Adipocyte (in vitro differentiated cells): ENCODE results near the gene SLC22A16.

ENCODE experiments used
- DNase-seq: peaks from one replicate; pipeline ENCODE4 v3.0.0-alpha.2; 2015; ENCODE audit warnings: low read depth
- H3K27me3 ChIP-seq: replicated peaks from 2 replicates; pipeline ENCODE4 v1.7.0; 2013; ENCODE audit warnings: mild to moderate bottlenecking, low read length, moderate library complexity; ENCODE audit not compliant: control insufficient read depth, insufficient read depth
- H3K36me3 ChIP-seq: 2 replicates; pipeline ENCODE4 v1.7.0; 2013; ENCODE audit warnings: low read length, mild to moderate bottlenecking, moderate library complexity; ENCODE audit not compliant: control insufficient read depth, insufficient read depth, severe bottlenecking
- H3K4me1 ChIP-seq: 2 replicates; pipeline ENCODE4 v1.7.0; 2013; ENCODE audit warnings: mild to moderate bottlenecking, low read length, moderate library complexity; ENCODE audit not compliant: control insufficient read depth, insufficient read depth
- H3K4me3 ChIP-seq: 2 replicates; pipeline ENCODE4 v1.7.0; 2013; ENCODE audit warnings: mild to moderate bottlenecking, low read length, moderate library complexity
- H3K9ac ChIP-seq: 2 replicates; pipeline ENCODE4 v1.7.0; 2013; ENCODE audit warnings: mild to moderate bottlenecking, low read length, moderate library complexity
- H3K9me3 ChIP-seq: 2 replicates; pipeline ENCODE4 v1.7.0; 2013; ENCODE audit warnings: mild to moderate bottlenecking, low read length, moderate library complexity; ENCODE audit not compliant: control insufficient read depth

SLC22A16 gene

DNA sequence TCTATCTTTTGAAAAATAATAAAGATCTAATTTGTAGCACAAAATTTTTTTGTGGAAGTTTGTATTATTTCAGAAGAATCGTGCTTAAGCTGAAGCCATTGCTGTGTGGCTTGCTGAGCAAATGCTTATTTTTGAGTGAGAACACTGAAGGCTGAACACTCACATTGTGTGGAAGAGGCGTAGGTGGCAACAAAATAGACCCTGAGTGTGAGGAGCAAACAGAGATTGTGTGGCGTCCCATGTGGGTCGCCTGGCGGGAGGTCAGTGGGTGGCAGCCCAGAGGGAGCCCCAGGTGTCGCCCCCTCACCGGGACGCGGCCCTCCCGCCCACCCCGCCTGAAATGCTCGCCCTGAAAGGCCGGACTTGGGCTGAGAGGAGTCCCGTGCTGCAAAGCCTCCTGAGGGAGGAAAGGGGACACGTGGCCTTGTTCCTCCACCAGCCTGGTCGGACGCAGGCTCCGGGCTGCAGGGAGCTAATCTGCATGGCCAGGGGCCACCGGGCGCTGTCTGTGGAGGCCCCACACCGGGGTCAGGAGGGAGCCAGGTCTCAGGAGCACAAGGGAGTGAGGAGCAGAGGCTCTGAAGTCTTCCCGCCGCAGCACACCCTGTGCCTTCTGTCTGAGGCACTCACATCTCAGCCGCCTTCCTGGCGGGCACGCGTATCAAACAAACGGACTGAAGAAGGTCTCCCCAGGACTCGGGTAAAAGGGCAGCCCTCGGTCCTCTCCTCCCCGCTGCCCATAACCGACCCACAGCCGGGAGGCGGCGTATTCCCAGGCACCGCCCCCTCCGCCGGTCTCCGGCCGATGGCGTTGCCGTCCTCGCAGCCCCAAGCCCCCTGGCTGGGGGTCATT lies 77.0 kb downstream of the SLC22A16 start:
- Histone ChIP-seq H3K9ac (peak overlapping the region; percentile 64), H3K27me3 (no peaks in the 10 kb centered on the region), H3K36me3 (no peaks in the 10 kb centered on the region), H3K9me3 (no peaks in the 10 kb centered on the region), H3K4me3 (peak overlapping the region; percentile 65), H3K4me1 (peaks cover 29% of the 10 kb centered on the region)
- DNase-seq, result no peak

DNA sequence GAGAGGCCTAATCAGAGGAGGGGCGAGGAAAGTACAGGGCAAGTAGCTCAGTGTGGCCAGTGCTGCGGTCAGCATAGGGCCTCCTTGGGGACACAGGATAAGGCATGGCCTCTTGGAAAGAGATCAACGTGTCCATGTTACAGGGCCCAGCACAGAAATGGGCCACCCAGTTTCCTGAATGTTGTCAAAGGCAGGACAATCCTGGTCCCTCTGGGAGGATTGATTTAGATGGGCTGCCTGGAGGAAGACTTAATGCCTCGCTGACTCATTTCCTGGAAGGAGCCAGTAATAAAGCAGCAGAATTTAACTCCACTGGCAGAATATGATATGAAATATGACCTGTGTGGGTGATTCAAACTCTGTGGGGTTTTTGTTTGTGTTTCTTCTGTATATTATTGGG lies 77.6 kb downstream of the SLC22A16 start:
- peak; percentile 28 for DNase-seq
- H3K27me3 ChIP-seq, result no peaks in the 10 kb centered on the region
- H3K4me1 ChIP-seq, result peaks cover 28% of the 10 kb centered on the region
- H3K9ac ChIP-seq, result no peak overlapping the region
- no peak overlapping the region for H3K4me3 ChIP-seq
- H3K36me3 ChIP-seq, result no peaks in the 10 kb centered on the region
- H3K9me3 ChIP-seq, result no peaks in the 10 kb centered on the region

DNA sequence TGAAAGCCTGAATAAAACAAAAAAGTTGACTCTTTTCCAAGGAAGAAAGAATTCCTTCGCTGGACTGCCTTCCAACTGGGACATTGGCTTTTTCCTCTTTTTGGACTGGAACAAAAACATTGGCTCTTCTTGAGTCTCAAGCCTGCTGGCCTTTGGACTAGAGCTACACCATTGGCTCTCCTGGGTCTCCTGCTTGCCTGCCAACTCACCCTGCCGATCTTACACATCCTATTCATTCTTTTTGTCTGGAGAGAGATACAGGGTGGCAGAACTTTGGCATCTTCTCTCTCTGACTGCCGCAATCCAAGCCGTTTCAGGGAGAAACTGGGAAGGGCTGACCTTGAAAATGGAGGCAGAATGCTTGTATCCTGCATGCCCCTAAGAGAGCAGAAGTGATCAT lies 81.2 kb downstream of the SLC22A16 start:
- no peak overlapping the region for H3K4me3 ChIP-seq
- H3K9ac ChIP-seq, result peak overlapping the region; percentile 18
- no peaks in the 10 kb centered on the region for H3K36me3 ChIP-seq
- DNase-seq, result no peak
- H3K4me1 ChIP-seq, result peaks cover 31% of the 10 kb centered on the region
- H3K9me3 ChIP-seq, result no peaks in the 10 kb centered on the region
- H3K27me3 ChIP-seq, result no peaks in the 10 kb centered on the region

DNA sequence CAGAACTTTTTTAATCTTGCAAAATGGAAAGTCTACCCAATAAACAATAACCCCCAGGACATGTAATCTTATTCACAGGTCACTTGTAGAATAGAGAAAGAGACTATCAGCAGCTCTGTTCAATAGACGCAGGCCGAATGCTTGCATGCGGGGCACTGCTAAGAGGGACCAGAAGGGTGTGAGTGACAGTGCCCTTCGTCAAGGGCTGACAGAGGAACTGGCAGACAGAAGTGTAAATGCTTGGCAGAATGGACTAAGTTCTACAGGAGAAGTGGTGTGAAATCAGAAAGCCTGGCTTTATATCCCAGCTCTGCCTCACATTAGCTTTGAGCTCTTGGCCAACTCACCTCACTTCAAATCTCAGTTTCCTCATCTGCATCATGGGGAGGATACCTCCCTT lies 82.0 kb downstream of the SLC22A16 start:
- H3K9me3 ChIP-seq, result no peaks in the 10 kb centered on the region
- no peak overlapping the region for H3K4me3 ChIP-seq
- no peaks in the 10 kb centered on the region for H3K27me3 ChIP-seq
- H3K4me1 ChIP-seq, result peaks cover 30% of the 10 kb centered on the region
- H3K9ac ChIP-seq, result peak overlapping the region; percentile 38
- no peaks in the 10 kb centered on the region for H3K36me3 ChIP-seq
- DNase-seq, result no peak

DNA sequence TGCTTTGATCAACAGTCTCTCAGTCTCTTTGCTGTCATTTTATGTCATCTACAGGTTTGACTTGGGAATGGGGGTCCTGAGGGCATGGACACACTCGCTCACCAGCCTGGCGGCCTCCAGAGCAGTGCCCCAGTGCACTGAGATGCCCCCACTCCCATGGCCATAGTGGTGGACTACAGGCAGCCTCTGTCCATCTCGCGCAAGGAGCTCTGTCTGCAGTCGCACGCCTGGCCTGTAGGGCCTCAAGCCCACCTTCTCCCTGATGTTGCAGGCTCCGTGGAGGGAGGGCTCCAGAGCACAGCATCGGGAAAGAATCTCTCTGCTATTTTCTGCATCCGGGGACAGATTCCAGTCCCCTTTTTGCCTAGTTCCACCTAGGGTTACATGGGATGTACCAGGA lies 83.7 kb downstream of the SLC22A16 start:
- Histone ChIP-seq H3K36me3 (no peaks in the 10 kb centered on the region), H3K27me3 (no peaks in the 10 kb centered on the region), H3K4me1 (peaks cover 30% of the 10 kb centered on the region), H3K9ac (no peak overlapping the region), H3K9me3 (no peaks in the 10 kb centered on the region), H3K4me3 (no peak overlapping the region)
- no peak for DNase-seq

DNA sequence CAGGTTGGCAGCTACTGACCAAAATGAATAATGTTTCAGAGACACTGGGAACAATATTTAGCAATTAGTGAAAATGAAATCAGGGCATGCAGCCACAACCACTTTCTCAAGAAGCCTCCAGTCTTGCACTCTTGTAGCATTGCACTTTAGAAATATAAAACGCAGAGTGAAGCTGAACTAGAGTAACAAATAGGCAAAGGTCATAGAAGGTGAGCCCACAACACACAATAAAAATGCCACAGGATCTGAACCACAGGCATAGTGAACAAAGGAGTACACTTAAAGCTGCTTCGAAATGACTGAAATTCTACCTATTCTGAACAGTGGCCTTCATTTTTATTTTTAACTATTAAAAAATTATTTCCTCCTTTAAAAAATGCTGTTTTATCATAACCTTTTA lies 86.0 kb downstream of the SLC22A16 start:
- H3K27me3 ChIP-seq, result no peaks in the 10 kb centered on the region
- H3K36me3 ChIP-seq, result no peaks in the 10 kb centered on the region
- no peaks in the 10 kb centered on the region for H3K9me3 ChIP-seq
- H3K4me1 ChIP-seq, result peaks cover 19% of the 10 kb centered on the region
- H3K4me3 ChIP-seq, result no peak overlapping the region
- no peak for DNase-seq
- no peak overlapping the region for H3K9ac ChIP-seq

DNA sequence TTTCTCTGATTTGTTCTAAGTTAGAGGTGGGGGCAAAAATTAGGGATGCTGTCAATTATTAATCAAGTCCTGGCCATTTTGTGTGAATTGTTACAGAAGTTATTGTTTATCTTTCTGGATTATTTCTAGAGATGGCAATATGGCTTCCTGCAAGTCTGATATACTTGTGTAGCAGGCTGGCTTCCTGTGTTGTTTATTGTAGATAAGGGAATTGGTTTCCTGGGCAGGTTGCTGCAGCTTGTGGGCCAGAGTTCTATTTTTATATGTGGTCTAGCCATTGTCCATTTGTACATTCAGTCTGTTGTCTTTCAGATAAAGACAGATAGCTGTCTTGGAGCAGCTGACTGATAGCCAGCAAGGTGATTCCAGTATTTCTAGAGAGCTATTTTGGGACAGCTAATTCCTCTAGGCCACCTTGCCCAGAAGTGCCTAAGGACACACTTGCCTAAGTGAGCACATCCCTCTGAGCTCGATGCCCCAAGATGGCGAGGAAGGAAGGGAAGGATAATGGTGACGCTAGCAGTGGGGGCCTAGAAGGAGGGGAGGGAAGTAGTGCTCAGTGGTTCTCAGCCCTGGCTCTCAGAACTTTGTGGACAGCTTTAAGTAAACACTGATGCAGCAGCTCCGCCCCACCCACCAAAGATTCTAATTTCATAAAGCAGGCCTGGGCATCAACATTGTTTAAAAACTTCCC lies 86.6 kb downstream of the SLC22A16 start:
- H3K4me1 ChIP-seq, result peaks cover 15% of the 10 kb centered on the region
- no peaks in the 10 kb centered on the region for H3K9me3 ChIP-seq
- DNase-seq, result no peak
- H3K36me3 ChIP-seq, result no peaks in the 10 kb centered on the region
- H3K27me3 ChIP-seq, result no peaks in the 10 kb centered on the region
- H3K9ac ChIP-seq, result no peak overlapping the region
- no peak overlapping the region for H3K4me3 ChIP-seq

DNA sequence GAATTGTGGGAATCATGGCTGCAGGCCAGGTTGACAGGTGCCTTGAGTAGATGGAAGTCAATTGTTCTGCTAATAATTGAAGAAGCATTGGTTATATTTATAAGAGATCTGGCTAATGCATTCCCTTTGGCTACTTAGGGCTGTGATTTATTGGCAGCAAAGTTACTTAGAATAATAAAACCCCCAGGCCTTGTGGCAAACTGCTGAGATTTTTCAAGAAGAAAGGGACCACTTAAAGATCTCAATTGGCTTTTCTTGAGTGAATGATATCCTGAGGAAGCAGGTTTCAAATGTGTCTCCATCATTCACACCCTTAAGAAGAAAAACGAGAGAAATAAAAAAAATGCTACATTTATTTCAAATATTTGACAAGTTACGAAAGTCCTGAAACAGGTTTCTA lies 88.4 kb downstream of the SLC22A16 start:
- Histone ChIP-seq H3K36me3 (no peaks in the 10 kb centered on the region), H3K9ac (no peak overlapping the region), H3K27me3 (no peaks in the 10 kb centered on the region), H3K4me3 (no peak overlapping the region), H3K9me3 (no peaks in the 10 kb centered on the region), H3K4me1 (peaks cover 9% of the 10 kb centered on the region)
- DNase-seq, result no peak

DNA sequence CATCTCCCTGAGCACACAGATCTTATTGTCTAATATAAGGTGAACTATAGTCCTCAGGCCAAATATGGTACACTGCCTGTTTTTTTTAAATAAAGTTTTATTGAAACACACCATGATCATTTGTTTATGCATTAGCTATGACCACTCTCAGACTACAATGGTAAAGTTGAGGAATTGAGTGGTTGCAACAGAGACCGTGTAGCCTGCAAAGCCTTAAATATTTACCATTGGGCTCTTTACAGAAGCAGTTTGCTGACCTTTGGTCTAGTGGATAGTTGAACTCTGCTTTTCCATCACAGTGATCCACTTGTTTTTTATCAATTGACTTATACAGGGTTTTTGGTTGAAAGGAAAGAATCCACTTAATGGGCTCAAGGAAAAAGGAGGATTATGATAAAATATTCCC lies 91.0 kb downstream of the SLC22A16 start:
- H3K27me3 ChIP-seq, result no peaks in the 10 kb centered on the region
- H3K4me3 ChIP-seq, result no peak overlapping the region
- no peak overlapping the region for H3K9ac ChIP-seq
- H3K36me3 ChIP-seq, result no peaks in the 10 kb centered on the region
- peaks cover 5% of the 10 kb centered on the region for H3K4me1 ChIP-seq
- H3K9me3 ChIP-seq, result peaks cover 4% of the 10 kb centered on the region
- no peak for DNase-seq

DNA sequence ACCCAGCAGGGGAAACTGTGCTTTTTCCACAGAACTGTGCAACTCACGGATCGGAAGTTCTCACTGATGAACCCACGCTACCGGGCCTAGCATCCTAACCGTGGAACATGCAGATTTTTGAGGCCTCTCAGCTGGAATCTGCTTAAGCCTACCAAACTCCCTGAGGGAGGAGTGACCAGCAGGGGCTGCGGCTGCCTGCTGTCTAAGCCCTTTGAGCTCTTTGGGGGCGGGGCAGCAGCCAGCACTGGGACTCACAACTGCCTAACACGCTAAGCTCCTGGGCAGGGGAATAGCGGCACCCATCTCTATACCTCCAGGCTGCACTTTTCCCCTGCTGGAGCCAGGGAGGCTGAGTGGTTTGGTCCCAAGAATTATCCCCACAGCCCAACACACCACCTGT lies 97.9 kb downstream of the SLC22A16 start:
- no peaks in the 10 kb centered on the region for H3K36me3 ChIP-seq
- peaks cover 4% of the 10 kb centered on the region for H3K9me3 ChIP-seq
- no peak overlapping the region for H3K9ac ChIP-seq
- no peaks in the 10 kb centered on the region for H3K27me3 ChIP-seq
- DNase-seq, result no peak
- H3K4me3 ChIP-seq, result no peak overlapping the region
- H3K4me1 ChIP-seq, result no peaks in the 10 kb centered on the region
